ENCODE measurements around the gene ELAVL2.

- TF ChIP-seq POLR2A (IDR thresholded peaks at IDR 0.05; ENCODE audit: low read depth, low read length) (no peak), TAF1 (IDR thresholded peaks at IDR 0.05; ENCODE audit: borderline replicate concordance, low read depth, low read length) (no peak), POLR2AphosphoS5 (IDR thresholded peaks at IDR 0.05; ENCODE audit: low read depth, low read length) (no peak)
Measured at GRCh38 chr9:23723672-23724071, 102.4 kb downstream of the ELAVL2 start.
